ENCODE measurements around the gene FLOT1. TPM values are rescaled to one million over a fixed set of nuclear protein-coding genes. Genes with fewer than 3 reads are reported as not detected.

Gene FLOT1
- total and polyA plus RNA-seq, 9 of the 15 experiments (the other 6 are each of a cell fraction or from before 2014, with no cell fraction given), result 11.7 to 149 (median 118) TPM

DNA sequence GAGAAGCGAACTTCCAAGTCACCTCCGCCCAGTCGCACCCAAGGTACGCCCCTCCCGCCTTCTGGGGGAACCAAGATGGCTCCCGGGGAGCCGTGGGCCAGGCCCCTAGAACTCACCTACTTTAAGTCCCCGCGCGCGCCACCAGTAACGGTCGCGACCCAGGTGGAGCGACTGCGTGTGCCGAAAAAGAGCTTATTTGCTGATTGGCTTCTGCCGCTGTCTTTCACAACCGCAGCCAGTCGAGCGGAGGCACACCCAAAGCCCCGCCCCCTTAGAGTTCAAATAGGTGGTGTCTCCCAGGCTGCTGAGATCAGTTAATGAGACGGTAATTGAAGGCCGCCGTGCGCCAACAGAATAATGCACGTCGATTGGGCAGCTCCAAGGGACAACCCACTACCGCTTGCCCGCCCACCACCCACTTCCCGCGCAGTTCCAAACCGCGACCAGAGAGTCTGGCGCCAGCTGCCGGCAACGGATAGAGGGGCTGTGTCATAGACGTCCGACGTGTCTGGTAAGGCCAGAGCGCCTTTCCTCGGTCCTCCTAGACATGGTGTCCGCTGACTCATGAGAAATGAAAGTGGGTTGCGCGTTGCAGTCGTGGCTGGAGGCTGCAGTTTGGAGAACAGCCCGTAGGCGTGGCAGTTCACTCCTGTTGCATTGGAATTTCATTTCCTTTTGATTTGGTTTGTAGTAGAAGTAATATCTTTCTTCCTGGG lies 25.2 kb downstream of the FLOT1 start, which contains the start of gene MDC1 (continued):
- TF ChIP-seq ETS2 (tag; IDR thresholded peaks at IDR 0.05; ENCODE audit: borderline replicate concordance, poor library complexity, severe bottlenecking) (no peak), ZNF785 (CRISPR knock-in tag; IDR thresholded peaks at IDR 0.05) (no peak), ZFP36 (IDR thresholded peaks at IDR 0.05; ENCODE audit: low read depth, low read length, partially characterized antibody) (peak; percentile 45), KAT7 (CRISPR knock-in tag; IDR thresholded peaks at IDR 0.05; ENCODE audit: borderline replicate concordance) (peak; percentile 96; the same call in 1 of the 2 replicates), HNRNPH1 (optimal IDR thresholded peaks at IDR 0.05; ENCODE audit: low read depth, low read length) (no peak), ELF4 (CRISPR knock-in tag; IDR thresholded peaks at IDR 0.05) (no peak), ARID1B (IDR thresholded peaks at IDR 0.05) (peak; percentile 55), ARHGAP35 (IDR thresholded peaks at IDR 0.05; ENCODE audit: partially characterized antibody) (no peak), SREBF2 (CRISPR knock-in tag; IDR thresholded peaks at IDR 0.05) (no peak), GABPA (tag; conservative IDR thresholded peaks at IDR 0.05; ENCODE audit: low read depth) (peak; percentile 82), OTX1 (CRISPR knock-in tag; IDR thresholded peaks at IDR 0.05) (peak; percentile 78), SAFB (IDR thresholded peaks at IDR 0.05; ENCODE audit: borderline replicate concordance, low read depth, low read length) (peak; percentile 93; the same call in 1 of the 2 replicates), SRSF7 (optimal IDR thresholded peaks at IDR 0.05; ENCODE audit: low read depth, low read length) (no peak), ZBTB7A (IDR thresholded peaks at IDR 0.05; ENCODE audit: borderline replicate concordance, control insufficient read depth, low read depth, low read length) (peak; percentile 84), FOXK1 (CRISPR knock-in tag; IDR thresholded peaks at IDR 0.05; ENCODE audit: borderline replicate concordance) (no peak), ZNF274 (IDR thresholded peaks at IDR 0.05; ENCODE audit: borderline replicate concordance, low read depth, low read length) (no peak), ZNF668 (CRISPR knock-in tag; IDR thresholded peaks at IDR 0.05) (no peak), NCOR1 (IDR thresholded peaks at IDR 0.05) (peak; percentile 83), ZNF24 (IDR thresholded peaks at IDR 0.05) (peak; percentile 52; the same call in 1 of the 2 replicates), XRCC4 (IDR thresholded peaks at IDR 0.05; ENCODE audit: extremely low read depth, insufficient read depth, insufficient read length) (no peak), SNRNP70 (optimal IDR thresholded peaks at IDR 0.05; ENCODE audit: low read depth, low read length) (no peak), MYBL2 (IDR thresholded peaks at IDR 0.05; ENCODE audit: low read depth) (peak; percentile 100), MYBL2 (CRISPR knock-in tag; IDR thresholded peaks at IDR 0.05; ENCODE audit: borderline replicate concordance) (peak; percentile 98; the same call in 1 of the 2 replicates), SMARCA4 (IDR thresholded peaks at IDR 0.05) (0 out of 2 replicates have a peak, but pooled peaks have one; percentile 77), ZNF217 (CRISPR knock-in tag; IDR thresholded peaks at IDR 0.05) (no peak), DDX20 (tag; IDR thresholded peaks at IDR 0.05; ENCODE audit: low read depth) (no peak)
- TF ChIP-seq, protein P1, sequence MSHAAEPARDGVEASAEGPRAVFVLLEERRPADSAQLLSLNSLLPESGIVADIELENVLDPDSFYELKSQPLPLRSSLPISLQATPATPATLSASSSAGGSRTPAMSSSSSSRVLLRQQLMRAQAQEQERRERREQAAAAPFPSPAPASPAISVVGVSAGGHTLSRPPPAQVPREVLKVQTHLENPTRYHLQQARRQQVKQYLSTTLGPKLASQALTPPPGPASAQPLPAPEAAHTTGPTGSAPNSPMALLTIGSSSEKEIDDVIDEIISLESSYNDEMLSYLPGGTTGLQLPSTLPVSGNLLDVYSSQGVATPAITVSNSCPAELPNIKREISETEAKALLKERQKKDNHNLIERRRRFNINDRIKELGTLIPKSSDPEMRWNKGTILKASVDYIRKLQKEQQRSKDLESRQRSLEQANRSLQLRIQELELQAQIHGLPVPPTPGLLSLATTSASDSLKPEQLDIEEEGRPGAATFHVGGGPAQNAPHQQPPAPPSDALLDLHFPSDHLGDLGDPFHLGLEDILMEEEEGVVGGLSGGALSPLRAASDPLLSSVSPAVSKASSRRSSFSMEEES (CRISPR knock-in tag; IDR thresholded peaks at IDR 0.05), result no peak
- TF ChIP-seq, protein P2, sequence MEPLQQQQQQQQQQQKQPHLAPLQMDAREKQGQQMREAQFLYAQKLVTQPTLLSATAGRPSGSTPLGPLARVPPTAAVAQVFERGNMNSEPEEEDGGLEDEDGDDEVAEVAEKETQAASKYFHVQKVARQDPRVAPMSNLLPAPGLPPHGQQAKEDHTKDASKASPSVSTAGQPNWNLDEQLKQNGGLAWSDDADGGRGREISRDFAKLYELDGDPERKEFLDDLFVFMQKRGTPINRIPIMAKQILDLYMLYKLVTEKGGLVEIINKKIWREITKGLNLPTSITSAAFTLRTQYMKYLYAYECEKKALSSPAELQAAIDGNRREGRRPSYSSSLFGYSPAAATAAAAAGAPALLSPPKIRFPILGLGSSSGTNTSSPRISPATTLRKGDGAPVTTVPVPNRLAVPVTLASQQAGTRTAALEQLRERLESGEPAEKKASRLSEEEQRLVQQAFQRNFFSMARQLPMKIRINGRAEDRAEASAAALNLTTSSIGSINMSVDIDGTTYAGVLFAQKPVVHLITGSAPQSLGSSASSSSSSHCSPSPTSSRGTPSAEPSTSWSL (CRISPR knock-in tag; IDR thresholded peaks at IDR 0.05; ENCODE audit: borderline replicate concordance), result no peak
